GM21447 (cell line): Measurements from ENCODE around the gene GNAQ.

Experiments
- ATAC-seq: cut with Tn5 transposase; IDR thresholded peaks from one replicate; pipeline ENCODE4 v1.9.1; 2021; ENCODE audit not compliant: unreplicated experiment

GNAQ gene

DNA sequence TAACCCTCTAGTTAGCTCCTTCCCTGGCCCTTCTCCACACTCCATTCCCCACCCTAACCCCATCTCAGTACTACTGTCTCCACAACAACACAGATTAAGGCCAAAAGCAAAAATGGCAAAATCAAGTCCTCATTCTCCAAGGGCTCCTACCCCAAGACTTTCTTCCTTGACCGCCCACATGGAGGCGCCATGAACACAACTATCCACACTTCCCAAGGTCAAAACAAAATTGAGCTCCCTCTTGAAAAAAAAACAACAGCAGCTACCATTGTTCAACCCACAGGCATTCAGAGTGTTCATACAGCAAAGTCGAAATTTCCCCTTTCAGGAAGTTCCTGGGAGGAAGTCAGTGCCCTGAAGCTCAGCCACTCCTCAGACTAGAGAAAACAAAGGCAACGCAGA is 54.4 kb downstream of the GNAQ start:
- ATAC-seq = no peak

DNA sequence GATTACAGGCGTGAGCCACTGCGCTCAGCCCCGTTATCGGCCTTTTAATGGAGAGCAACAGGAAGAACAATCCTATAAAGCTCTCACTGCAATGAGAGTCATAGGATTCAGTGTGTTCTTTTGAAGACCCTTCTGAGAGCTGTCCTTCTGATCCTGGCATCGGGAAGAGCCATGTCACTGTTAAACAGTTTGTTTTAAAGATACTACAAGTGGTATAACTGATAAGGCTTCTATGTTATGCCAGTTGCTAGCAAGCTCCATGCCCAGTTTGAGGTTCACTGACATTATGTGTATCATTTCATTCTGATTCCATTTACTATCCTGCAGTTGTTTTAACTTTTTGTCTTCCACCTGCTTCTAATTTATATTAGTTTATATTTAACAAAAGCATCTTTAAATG is 55.8 kb downstream of the GNAQ start:
- ATAC-seq = no peak

GRCh38 chr9:77975036-77975435 is 56.6 kb downstream of the GNAQ start:
- ATAC-seq = no peak

DNA sequence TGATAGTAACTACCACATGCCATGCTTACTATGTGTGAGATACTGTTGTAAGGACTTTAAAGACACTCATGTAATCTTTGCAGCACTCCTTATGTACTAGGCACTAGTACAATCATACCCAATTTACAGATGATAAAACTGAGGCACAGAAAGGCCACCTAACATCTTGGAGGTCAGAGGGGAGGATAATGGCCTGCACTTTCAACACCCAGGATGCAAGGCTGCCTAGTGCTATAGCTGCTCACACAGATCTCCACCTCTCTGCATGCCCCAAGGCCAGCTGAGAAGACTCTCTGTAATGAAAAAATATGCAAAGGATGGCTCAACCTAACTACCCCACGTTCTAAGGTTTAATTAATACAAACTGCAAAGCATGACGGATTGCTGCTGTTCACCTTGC is 57.2 kb downstream of the GNAQ start:
- ATAC-seq = no peak

DNA sequence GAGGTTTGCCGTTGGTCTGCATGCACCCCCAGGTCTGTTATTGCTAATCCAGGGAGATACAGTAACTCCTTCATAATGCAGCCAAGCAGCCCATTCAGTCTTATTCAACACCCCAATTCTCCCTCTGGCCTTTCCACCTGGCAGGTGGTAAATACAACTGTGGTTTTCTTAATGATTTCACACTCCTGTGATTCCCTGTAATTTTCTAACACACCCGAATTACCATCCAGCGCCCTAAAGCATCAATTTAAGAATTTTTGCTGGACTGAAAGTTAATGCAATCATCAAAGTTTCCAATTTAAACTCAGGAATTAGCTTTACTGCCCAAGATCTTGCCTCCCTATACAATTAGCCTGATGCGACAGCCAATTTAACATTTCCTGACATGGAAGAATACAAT is 62.5 kb downstream of the GNAQ start:
- ATAC-seq = no peak

DNA sequence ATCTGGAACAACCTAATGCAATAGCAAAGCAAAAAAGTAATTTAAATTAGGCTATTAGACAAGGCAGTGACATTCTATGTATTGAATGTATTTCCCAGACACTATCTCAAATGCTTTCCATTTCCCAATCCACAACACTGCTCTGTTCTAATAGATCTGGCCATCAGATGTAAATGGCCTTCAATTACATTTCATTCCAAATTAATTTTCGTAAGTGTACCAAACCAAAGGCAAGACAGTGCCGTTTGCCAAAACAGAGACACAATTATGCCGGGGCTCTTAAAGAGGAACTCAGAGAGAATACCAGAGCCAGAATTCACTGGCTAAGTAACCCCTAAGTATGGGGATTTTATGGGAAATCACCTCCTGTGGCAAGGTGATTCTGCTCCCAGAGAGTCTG is 63.1 kb downstream of the GNAQ start:
- ATAC-seq = no peak

DNA sequence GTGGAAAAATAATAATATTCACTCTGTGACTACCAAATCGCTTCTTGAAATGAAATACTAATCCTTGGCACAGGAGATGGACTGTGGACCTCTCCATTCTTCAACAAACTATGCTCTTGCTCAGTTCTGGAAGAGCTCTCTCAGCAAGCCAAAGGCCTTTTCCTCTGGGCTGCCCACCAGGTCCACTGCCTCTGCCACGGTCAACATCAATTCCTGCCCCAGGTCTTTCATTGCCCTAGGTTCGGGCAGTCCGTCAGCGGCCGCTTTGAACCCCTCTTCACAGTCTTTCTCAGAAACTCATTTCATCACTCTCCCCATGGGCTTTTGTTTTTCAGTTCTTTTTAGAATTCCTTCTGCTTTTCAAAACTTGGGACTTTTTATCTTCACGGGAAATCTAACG is 64.9 kb downstream of the GNAQ start:
- ATAC-seq = no peak

DNA sequence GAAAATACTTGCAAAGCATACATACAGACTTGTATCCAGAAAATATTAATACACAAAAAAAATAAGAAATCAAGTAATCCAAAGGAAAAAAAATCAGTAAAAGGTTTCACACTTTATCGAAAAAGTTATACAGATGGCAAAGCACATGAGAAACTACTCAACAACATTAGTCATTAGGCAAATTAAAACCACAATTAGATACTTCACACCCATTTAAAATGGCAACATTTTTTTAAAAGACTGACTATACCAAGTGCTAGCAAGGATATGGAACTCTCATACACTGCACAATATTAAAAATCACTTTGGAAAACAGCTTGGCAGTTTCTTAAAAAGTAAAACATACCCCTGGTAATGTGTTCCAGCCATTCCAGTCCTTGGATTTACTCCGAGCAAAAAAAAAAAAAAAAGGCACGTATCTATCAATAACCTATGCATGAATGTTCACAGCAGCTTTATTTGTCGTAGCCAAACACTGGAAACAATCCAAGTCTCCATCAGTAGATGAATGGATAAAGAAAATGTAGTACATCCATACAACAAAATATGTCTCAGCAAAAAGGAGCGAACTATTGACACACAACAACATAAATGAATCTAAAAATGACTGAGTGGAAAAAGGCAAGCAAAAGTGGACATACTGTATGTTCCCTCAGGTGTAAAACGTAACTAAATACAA is 66.0 kb downstream of the GNAQ start:
- ATAC-seq = no peak

GRCh38 chr9:77964258-77964657 is 67.4 kb downstream of the GNAQ start:
- ATAC-seq = no peak

- no peak for ATAC-seq
Observed at GRCh38 chr9:77961541-77961940, 70.1 kb downstream of the GNAQ start.

DNA sequence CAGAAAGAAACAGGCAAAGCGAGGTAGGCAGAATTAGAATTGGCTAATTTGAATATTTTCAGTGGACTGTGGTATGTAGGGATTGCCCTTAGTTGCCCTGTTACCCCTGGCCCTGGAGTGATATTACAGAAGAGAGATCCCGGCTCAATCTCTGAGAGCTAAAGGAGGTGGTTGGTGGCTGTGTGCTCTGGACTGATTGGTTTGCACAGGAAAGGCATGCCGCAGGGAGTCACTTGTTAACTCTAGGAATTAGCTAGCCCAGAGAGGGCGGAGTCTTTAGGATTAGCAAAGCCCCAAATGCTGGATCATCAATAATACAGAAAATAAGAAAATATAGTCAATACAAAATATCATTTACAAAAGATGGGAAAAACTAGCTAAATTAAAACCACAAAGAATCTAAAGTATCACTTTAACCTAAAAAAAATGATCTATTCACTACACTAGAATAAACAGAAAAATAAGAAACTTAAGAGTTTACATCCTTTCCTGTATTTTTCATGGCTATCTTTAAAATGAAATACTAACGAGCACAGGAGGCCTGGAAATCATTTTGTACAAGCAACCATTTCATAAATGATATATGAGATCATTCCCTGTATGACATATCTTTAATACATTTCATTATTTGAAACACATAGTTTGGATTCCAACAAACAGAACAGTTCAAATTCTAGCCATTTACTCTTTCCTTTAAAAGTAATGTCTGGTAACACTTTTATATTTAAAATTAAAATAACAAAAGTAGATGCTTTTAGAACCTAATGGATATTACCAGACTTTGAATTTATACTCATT is 71.1 kb downstream of the GNAQ start:
- ATAC-seq = no peak

- ATAC-seq = no peak
Observed at GRCh38 chr9:77959803-77960202, 71.8 kb downstream of the GNAQ start.

- ATAC-seq = no peak
Observed at GRCh38 chr9:77957652-77958051, 74.0 kb downstream of the GNAQ start.

GRCh38 chr9:77956555-77956954 is 75.1 kb downstream of the GNAQ start:
- ATAC-seq = no peak

- ATAC-seq = no peak
Observed at GRCh38 chr9:77954666-77955015, 77.0 kb downstream of the GNAQ start.

- no peak for ATAC-seq
Observed at GRCh38 chr9:77954013-77954665, 77.5 kb downstream of the GNAQ start.

- ATAC-seq = no peak
Observed at GRCh38 chr9:77953590-77953989, 78.0 kb downstream of the GNAQ start.

- ATAC-seq = no peak
Observed at GRCh38 chr9:77952635-77953328, 78.8 kb downstream of the GNAQ start.

DNA sequence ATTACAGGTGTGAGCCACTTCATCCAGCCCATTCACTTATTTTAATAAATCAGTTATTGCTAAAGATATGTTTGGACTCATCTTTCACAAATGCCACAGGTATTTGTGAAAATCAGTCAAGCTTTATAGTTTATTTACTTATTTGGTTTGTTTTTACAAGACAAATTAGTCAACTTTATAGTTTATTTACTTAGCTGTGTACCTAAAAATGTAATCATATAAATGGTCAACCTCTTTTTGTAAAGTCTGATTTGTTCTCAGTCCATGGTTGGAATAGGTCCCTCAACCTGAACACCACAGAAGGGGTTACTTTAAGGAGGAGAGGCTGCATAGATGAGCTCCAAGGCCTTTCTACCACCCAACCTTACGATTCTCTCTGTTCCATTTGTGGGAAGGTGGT is 80.2 kb downstream of the GNAQ start:
- no peak for ATAC-seq

- ATAC-seq = no peak
Observed at GRCh38 chr9:77949751-77950436, 81.7 kb downstream of the GNAQ start.

GRCh38 chr9:77947651-77948050 is 84.0 kb downstream of the GNAQ start:
- ATAC-seq = no peak
